ENCODE data around the gene C14orf132.

DNA sequence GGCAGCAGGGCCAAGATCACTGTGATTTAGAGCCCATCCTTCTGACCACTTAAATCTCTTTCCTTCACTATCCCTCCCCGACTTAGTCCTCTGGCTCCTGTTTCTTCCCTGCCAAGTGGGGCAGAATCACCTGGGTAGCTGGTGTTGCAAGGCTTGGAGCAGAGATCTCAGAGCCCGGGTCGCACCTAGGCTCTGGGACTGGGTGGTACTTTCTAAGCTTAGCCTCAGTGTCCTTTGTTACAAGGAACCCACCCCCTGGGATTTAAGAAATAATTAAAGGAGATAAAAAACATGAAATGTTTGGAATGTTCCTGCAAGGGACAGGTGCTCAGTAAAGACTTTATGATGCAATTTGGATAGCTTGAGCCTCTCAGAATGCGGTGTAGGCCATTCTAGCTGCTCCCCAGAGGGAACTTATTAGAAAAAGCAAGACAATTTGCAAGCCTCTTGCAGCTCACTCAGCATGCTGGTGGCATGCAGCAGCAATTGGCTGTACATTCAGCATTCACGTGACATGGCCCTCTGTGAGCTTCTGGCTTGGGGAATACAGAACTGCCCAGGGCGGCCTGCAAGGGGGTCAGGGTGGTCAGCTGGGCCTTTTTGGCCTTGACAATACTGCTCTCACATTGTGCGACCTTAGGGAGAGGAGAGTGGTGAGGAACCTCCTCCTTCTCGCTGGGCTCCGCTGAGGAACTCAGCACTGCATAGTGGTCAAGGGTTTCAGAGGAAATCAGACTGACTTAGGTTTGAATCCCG is 16.8 kb downstream of the C14orf132 start:
- TF ChIP-seq, protein P1, sequence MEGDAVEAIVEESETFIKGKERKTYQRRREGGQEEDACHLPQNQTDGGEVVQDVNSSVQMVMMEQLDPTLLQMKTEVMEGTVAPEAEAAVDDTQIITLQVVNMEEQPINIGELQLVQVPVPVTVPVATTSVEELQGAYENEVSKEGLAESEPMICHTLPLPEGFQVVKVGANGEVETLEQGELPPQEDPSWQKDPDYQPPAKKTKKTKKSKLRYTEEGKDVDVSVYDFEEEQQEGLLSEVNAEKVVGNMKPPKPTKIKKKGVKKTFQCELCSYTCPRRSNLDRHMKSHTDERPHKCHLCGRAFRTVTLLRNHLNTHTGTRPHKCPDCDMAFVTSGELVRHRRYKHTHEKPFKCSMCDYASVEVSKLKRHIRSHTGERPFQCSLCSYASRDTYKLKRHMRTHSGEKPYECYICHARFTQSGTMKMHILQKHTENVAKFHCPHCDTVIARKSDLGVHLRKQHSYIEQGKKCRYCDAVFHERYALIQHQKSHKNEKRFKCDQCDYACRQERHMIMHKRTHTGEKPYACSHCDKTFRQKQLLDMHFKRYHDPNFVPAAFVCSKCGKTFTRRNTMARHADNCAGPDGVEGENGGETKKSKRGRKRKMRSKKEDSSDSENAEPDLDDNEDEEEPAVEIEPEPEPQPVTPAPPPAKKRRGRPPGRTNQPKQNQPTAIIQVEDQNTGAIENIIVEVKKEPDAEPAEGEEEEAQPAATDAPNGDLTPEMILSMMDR (conservative IDR thresholded peaks at IDR 0.05; ENCODE audit: low read length): no peak
- no peak for TF ChIP-seq EZH2phosphoT487 (IDR thresholded peaks at IDR 0.05; ENCODE audit: borderline replicate concordance)
